Cardiac fibroblast (primary cell): ENCODE measurements around the gene FOLR2.

ENCODE experiments used
- DNase-seq, 2 donors: peaks; one replicate each; pipeline versions ENCODE4 v3.0.0 to v3.0.0-alpha.2; 2010; ENCODE audit warnings: low read depth in 2 of 2
- H3K4me3 ChIP-seq, 2 donors: replicated peaks in 1 of 2; 1 replicate in 1 of 2; 2 replicates in 1 of 2; pipeline ENCODE4 v1.5.1; 2011; ENCODE audit warnings: low read depth in 2 of 2, low read length in 2 of 2, mild to moderate bottlenecking in 2 of 2, moderate library complexity in 1 of 2
- CTCF ChIP-seq: IDR thresholded peaks from one replicate; pipeline ENCODE4 v1.5.1; 2011; ENCODE audit warnings: low read depth, mild to moderate bottlenecking, low read length, inconsistent platforms

The FOLR2 gene

GRCh38 chr11:72236083-72236697 is 19.6 kb downstream of the FOLR2 start:
- no peak for TF ChIP-seq CTCF
- no peak for DNase-seq

GRCh38 chr11:72236774-72237111 is 20.1 kb downstream of the FOLR2 start:
- DNase-seq = no peak
- no peak for TF ChIP-seq CTCF

More at GRCh38 chr11:72236083-72236697, 19.6 kb downstream of the FOLR2 start:
- no peak overlapping the region for H3K4me3 ChIP-seq

GRCh38 chr11:72237112-72237931 is 20.7 kb downstream of the FOLR2 start:
- TF ChIP-seq CTCF = no peak
- no peak overlapping the region for H3K4me3 ChIP-seq
- no peak for DNase-seq

More at GRCh38 chr11:72236774-72237111, 20.1 kb downstream of the FOLR2 start:
- no peak overlapping the region for H3K4me3 ChIP-seq

GRCh38 chr11:72238040-72238450 is 21.5 kb downstream of the FOLR2 start:
- no peak overlapping the region for H3K4me3 ChIP-seq
- DNase-seq = peak; percentile 70 to 80
- TF ChIP-seq CTCF = peak; percentile 86

GRCh38 chr11:72238492-72239312 is 22.1 kb downstream of the FOLR2 start:
- TF ChIP-seq CTCF = no peak
- DNase-seq = no peak
- no peak overlapping the region for H3K4me3 ChIP-seq

GRCh38 chr11:72239313-72239848 is 22.8 kb downstream of the FOLR2 start:
- peak overlapping the region in 1 of 2 donors; percentile 21 for H3K4me3 ChIP-seq
- no peak for TF ChIP-seq CTCF
- peak; percentile 57 to 62 for DNase-seq
